ENCODE data around the gene PGF.
A peak's percentile ranks its signal among the peaks of the same experiment; 100 is the strongest.

PGF gene

DNA sequence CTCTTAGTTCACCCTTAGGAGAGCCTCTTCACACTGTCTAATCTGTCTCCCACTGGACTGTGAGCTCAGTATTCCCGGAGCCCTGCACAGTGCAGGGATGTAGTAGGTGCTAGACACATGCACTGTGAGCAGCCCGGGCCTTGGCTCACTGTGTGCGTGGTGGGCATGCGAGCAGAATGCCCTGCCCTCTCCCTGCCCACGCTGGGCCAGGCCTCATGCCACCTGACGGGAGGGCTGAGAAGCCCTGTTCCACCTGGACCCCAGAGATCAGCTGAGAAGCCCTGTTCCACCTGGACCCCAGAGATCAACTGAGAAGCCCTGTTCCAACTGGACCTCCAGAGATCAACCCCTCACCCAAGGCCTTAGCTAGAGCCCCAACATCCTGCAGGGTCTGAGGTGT is 43.3 kb downstream of the PGF start:
- H3K4me3 ChIP-seq, result no peak overlapping the region
- no peak overlapping the region for H3K27ac ChIP-seq
- TF ChIP-seq, protein P1, sequence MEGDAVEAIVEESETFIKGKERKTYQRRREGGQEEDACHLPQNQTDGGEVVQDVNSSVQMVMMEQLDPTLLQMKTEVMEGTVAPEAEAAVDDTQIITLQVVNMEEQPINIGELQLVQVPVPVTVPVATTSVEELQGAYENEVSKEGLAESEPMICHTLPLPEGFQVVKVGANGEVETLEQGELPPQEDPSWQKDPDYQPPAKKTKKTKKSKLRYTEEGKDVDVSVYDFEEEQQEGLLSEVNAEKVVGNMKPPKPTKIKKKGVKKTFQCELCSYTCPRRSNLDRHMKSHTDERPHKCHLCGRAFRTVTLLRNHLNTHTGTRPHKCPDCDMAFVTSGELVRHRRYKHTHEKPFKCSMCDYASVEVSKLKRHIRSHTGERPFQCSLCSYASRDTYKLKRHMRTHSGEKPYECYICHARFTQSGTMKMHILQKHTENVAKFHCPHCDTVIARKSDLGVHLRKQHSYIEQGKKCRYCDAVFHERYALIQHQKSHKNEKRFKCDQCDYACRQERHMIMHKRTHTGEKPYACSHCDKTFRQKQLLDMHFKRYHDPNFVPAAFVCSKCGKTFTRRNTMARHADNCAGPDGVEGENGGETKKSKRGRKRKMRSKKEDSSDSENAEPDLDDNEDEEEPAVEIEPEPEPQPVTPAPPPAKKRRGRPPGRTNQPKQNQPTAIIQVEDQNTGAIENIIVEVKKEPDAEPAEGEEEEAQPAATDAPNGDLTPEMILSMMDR (IDR thresholded peaks at IDR 0.05), result no peak
- DNase-seq (ENCODE audit: low spot score), result no peak

DNA sequence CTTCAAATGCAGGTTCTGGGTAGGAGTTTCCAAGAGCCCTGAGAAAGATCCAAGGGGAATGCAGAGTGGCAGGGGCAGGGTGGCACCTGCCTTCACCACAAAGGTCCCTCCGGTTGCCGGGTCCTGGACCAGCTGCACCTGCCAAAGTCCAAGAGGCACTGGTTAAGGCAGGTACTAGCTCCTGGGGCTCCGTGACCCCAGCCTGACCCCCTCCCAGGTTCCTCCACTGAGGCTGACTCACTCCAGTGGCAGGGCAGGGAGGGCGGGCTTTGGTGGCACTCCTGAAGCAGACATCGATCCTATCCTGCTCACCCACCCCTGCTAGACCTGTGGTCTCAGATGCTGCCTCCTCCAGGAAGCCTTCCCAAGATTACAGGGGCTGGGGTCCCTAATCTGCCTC is 43.7 kb downstream of the PGF start:
- Histone ChIP-seq H3K27ac (no peak overlapping the region), H3K4me3 (no peak overlapping the region)
- TF ChIP-seq, protein P1 (IDR thresholded peaks at IDR 0.05), result no peak
- DNase-seq (ENCODE audit: low spot score), result no peak

DNA sequence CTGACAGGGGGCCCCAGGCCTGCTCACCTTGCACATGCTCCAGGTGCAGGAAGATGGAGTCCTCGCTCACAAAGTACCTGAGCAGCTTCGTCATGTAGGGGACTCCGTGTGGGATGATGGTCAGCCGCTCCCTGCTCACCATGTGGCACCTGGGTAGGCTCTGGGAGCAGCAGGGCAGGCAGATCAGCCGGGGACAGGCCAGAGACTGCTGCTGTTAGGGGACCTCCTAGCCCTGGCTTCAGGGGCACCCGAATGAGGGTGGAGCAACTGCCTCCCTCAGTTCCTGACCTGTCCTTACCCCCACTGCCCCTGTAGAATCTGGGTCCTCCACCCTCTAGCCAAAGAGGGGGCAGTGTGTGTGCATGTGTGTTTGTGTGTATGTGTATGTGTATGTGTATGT is 44.2 kb downstream of the PGF start:
- Histone ChIP-seq H3K4me3 (no peak overlapping the region), H3K27ac (no peak overlapping the region)
- TF ChIP-seq, protein P1 (IDR thresholded peaks at IDR 0.05), result no peak
- DNase-seq (ENCODE audit: low spot score), result no peak

DNA sequence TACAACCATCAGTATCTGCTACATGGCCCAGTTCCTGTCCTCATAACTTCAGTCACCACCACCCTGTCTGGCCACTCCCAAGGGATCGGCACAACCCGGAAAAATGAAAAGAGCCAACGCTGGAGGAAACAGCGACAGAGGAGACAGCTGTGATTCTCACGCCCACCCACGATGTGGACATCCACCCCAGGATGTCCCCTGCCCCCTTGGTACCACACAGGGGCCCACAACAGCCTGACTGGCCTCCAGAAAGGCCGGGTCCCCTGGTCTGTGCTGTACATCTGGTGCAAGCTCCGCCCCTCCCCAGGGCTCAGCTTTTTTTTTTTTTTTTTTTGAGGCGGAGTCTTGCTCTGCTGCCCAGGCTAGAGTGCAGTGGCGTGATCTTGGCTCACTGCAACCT is 44.8 kb downstream of the PGF start:
- Histone ChIP-seq H3K4me3 (no peak overlapping the region), H3K27ac (no peak overlapping the region)
- TF ChIP-seq, protein P1 (IDR thresholded peaks at IDR 0.05), result no peak
- DNase-seq (ENCODE audit: low spot score), result no peak

DNA sequence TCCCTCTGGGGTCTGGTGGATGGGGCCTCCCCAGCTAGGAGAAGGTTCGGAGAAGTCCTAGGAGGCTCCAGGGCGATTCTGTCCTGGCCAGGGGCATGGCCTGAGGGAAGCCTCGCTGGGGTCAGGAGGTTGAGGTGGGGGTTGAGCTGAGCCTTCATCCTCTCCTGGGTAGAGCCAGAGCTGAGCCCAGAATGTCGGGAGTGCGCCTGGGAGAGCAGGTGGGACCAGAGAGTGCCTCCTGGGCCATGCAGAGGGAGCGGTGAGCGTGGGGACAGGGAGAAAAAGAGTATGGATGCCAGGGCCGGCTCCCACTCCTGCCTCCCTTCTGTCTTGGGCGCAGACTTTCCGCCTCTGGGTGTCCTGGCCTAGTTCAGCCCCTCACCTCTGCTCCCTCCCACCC is 45.5 kb downstream of the PGF start:
- H3K4me3 ChIP-seq, result no peak overlapping the region
- TF ChIP-seq, protein P1 (IDR thresholded peaks at IDR 0.05), result no peak
- no peak for DNase-seq (ENCODE audit: low spot score)
- H3K27ac ChIP-seq, result peak overlapping the region in 1 of 2 donors; percentile 7

DNA sequence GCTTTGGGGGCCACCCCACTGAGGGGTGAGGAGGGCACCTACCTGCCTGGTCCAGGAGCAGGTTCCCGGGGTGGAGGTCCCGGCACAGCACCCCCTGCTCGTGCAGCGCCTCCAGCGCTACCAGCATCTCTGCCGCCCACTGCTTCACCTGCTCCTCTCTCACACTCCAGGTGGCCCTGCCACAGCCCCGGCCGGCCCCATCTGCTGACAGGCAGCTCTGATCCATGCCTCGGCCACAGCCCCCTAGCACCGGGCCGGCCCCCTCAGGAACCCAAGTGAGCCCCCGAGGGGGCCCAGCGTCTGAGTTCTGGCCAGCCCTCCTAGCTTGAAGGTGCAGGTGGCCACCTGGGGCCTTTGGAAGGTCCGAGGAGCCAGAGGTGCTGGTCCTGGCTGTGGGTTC is 45.9 kb downstream of the PGF start:
- TF ChIP-seq, protein P1 (IDR thresholded peaks at IDR 0.05), result no peak
- no peak overlapping the region for H3K4me3 ChIP-seq
- no peak overlapping the region for H3K27ac ChIP-seq
- no peak for DNase-seq (ENCODE audit: low spot score)

DNA sequence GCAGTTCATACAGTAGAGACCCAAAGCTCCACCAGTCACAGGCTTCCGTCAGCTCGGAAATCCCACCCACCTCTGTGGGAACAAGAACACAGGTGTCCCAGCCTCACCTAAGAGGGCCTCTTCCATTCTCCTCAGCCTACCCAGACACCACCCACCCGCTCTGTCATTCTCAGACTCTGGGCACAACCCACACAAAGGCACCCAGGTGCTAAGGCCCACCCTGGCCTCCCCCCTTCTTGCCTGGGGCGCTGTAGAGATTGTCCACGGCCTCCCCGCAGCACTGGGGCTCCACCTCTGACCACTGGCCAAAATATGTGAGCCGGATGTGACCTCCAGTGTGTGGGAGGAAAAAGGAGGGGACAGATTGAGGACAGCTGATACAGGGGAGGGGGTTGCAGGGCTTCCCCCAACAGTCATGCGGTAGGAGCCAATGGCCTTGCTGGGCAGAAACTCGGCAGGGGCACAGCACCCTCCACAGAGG is 46.5 kb downstream of the PGF start:
- DNase-seq (ENCODE audit: low spot score), result no peak
- TF ChIP-seq, protein P1 (IDR thresholded peaks at IDR 0.05), result no peak

More for the DNA sequence above, 46.5 kb downstream of the PGF start:
- Histone ChIP-seq H3K4me3 (no peak overlapping the region), H3K27ac (no peak overlapping the region)

All from coronary artery (tissue), 2 donors.